Measurements from ENCODE around the gene XCL1. TPM values are rescaled to one million over a fixed set of nuclear protein-coding genes. Genes with fewer than 3 reads are reported as not detected.
"Not testable (repeated sequence)": the region's sequence is repeated elsewhere in the genome, so short reads cannot be mapped to it uniquely, and the experiment has no call there.

Gene XCL1
- total RNA-seq, 1 experiment from 2014 or later, result not detected

DNA sequence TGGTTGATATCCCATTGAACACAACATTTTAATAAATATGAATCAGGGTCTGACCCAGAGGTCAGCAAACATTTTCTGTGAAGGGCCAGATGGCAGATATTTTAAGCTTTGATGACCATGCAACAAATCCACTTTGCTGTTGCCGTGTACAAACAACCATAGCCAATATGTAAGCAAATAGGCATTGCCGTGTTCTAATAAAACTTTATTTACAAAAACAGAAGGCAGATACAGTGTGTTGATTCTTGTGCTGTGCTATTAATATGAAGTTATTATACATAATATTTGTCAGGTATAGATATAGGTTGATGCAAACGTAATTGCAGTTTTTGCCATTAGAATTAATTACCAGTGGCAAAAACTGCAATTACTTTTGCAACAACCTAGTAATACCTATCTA is 8.8 kb upstream of the XCL1 start:
- no peak for DNase-seq (ENCODE audit: low read depth)

DNA sequence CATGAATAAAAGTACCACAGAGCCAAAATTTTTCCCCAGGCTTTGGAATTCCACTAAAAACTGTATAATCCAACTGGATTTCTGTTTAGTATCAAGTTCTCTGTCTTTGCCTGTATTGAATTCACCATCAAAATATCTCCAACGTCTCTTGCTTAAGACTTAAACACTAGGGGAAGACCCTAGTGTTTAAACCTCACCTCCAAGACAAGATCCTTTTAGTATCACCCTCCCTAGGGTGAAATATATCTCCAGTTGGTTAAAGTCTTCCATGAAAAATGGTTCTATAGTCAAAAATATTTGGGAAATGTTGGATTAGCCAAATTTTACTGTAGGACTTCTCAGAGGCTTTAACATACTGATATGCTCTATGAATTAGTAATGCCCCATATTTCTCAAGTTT is 8.1 kb upstream of the XCL1 start:
- no peak for DNase-seq (ENCODE audit: low read depth)

DNA sequence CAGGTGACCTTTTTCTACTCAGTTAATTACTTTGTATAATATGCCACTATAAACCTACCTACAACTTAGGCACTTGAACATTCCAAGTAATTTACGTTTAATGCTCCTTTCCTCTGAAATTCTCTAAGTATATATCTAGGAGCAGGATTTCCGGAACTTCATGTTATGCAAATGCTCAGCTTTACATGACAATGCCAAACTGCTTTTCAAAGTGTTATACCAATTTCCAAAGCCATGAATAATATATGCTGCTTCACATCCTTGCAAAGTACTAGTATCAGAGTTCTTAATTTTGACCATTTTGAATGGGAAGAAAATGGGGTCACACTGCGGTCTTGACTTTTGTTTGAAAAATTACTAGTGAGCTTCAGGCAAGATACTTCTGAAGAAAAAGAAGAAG is 5.8 kb upstream of the XCL1 start:
- no peak for DNase-seq (ENCODE audit: low read depth)

GRCh38 chr1:168572633-168573032 is 3.8 kb upstream of the XCL1 start:
- no peak for DNase-seq (ENCODE audit: low read depth)

DNA sequence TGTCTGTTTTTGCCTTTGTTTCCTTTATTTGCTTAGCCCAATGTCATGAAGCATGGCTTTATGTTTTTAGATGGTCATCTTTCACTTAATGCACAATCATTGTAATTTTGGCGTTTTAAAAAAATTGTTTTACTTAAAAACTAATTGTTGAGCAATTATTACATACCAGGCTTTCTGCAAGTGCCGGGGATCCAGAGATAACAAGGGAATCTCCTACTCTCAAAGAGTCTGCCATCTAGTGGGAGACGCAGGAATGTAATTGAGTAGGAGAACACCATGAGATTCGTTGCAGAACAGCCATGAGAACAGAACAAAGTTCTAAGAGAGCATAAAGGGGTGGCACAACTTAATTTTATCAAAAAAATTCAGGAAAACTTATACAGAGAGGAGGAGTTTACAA is 2.2 kb upstream of the XCL1 start:
- DNase-seq (ENCODE audit: low read depth), result peak; percentile 26

DNA sequence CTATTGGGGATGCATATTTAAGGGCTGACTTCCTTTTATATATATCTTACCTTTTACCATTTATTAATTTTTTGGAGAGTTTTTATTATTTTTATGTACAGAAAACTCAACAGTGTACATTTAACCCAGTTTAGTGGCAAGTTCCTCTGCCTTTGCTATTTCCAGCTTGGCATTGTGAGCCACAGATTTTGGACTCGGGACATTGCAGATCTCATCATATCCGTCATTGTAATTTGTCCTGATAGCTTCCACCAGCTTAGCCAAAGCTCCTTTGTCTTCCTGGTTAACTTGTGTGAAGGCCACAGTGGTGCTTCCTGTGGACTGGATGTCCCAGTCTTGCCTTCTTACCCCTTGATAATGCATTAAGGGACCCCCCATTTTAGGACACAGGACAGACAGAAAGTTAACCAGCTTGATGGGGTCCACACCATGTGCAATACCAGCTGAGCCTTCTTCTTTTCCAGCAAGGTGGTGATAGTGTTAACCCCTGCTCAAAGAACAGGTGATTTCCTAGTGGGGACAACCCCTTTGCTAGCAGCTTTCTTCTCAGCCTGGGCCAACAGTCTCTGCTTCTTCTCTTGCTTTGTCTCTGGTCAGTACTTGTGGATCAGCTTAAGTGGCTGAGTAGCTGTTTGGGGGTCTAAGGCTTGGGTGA is 2.3 kb downstream of the XCL1 start:
- DNase-seq (ENCODE audit: low read depth), result not testable (repeated sequence)

DNA sequence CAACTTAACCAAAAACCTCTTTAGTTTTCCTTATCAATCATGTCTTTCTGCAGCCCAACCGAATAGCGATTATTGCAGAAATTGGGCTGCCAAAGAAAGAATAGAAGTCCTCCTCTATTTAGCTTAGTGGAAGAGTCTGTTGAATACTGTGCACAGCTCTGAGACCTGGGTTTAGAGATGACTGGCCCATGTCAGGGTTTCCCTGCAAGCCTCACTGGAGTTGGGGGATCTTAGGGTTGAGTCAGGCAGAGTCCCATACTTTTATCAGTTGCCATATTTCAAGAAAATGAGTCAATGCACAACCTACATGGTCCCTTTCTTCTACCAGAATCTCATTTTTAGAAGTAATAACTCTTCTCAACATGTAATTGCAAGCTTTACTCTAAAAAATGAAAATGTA is 3.9 kb downstream of the XCL1 start:
- not testable (repeated sequence) for DNase-seq (ENCODE audit: low read depth)

GRCh38 chr1:168580991-168581390 is 4.6 kb downstream of the XCL1 start:
- not testable (repeated sequence) for DNase-seq (ENCODE audit: low read depth)

DNA sequence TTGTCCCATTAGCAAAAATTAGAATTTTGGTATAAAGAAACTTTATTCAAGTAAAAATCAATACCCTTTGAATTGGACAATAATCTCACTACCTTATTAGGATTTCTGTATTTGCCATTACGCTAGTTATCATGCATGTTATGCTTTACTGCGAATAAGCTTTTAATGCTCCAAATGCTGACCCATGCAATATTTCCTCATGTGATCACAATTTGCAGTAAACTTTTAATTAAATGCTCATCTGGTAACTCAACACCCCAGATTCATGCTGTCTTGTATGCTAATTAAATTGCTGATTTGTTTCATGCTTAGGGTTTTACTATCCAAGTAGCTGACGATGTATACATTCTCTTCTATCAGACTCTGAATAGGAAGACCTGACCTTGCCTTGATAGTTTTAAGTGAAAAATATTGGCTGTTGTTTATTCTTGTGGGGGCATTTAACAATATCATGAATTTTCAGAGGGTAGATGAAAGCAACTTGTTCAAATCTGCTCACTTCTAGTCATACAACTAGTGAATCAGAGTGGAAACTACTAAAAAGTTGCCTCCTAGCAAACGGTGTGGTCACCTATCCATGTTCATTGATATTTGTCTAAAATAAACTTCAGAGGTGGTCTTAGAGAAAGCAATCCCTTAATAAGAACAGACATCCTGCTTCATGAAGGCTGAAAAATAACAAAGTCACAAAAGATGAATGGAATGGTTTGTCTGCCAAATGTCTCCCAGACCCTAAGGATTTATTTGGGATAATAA is 5.6 kb downstream of the XCL1 start:
- no peak for DNase-seq (ENCODE audit: low read depth)

DNA sequence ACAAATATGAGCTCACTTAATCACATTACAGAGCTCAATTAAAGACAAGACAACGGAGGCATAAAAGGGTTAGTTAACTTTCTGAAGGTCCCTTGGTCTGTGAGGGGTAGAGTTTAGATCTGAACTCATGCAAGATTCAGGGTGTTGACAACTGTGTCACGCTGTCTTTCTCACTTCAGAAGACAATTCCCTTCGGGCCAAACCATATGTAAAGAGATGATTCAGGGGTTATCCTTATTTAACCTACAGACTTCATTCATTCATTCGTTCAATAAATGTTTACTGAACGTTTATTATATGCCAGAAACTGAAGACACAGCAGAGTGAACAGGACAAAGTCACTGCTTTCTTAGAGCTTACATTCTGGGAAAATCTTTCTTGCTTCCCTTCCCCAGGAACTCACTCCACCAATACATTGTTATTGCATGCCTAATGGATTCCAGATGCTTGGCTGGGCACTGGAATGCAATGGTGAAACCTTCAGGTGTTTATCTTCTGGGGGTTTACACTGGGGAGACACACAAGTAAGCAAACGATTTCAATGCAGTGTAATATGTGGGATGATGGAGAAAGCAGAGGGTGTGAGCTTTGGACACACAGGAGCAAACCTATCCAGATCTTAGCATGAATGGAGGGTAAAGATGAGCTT is 6.4 kb downstream of the XCL1 start:
- DNase-seq (ENCODE audit: low read depth), result peak; percentile 30

DNA sequence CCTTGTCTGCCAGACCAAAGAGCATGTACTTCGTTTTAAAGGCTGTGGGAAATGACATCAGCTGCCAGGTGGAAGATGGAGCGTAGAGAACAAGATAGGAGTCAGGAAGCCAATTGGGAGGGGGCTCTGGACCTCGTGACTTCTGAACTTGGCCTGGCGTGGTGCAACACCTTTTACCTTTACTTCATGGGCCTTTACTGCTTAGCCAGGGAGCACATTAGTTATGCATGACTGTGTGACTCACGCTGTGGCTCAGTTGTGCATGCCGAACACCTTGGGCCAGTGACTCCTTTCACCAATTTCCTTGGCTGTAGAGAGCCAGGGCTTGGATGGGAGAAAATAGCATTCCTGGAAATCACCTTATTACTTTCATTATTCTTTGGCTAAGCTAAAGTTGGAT is 7.2 kb downstream of the XCL1 start:
- peak; percentile 16 for DNase-seq (ENCODE audit: low read depth)

DNA sequence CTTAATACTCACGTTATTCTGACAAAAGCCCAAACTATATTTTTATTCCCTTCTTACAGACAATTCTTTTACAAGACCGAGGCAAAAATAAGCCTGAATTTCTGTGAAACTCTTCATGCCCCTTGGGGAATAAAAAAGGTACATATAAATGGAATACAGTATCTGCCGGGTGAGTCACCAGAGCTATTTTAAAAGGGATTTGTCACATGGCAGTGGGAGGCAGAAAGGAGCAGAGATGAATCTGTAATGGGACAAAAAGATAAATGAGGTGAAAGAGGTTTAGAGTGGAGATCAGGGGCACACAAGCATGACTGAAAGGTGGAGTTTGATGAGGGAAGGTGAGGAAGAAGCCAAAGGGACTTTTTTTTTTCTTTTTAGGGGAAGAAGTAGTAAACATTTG is 8.8 kb downstream of the XCL1 start:
- DNase-seq (ENCODE audit: low read depth), result peak; percentile 34

- no peak for DNase-seq (ENCODE audit: low read depth)
These were observed 9.5 kb downstream of the XCL1 start for GRCh38 chr1:168585937-168586336.

- no peak for DNase-seq (ENCODE audit: low read depth)
These were observed 12.8 kb downstream of the XCL1 start for GRCh38 chr1:168589167-168589566.

- DNase-seq (ENCODE audit: low read depth), result no peak
These were observed 14.7 kb downstream of the XCL1 start for GRCh38 chr1:168591066-168591465.

DNA sequence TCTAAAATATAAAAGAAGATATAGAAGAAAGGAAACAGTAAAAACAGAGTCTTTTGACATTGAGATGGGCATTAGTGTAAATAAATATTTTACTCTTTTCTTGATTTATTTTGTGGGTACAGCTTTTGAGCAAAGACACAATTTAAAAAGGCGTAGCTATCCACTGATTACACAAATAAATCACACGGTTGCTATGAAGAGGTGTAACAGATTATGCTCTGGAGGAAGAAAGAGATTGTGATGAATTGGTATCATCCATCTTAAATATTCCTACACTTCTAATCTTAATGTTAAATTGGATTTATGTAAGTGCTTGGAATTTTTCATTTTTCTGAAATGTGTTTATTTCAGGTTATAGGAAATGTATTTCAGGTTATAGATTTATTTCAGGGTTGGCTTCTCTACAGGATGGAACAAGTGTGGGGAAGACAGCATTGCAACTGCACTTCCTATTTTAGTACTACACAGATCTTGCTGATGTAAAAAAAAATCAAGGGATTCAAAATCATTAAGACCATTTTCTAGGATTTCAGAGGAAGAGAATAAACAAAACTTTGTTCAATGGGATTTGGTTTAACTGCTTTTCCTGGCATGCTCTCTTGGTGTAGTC is 15.3 kb downstream of the XCL1 start:
- no peak for DNase-seq (ENCODE audit: low read depth)

GRCh38 chr1:168595403-168595802 is 19.0 kb downstream of the XCL1 start:
- DNase-seq (ENCODE audit: low read depth), result not testable (repeated sequence)

- DNase-seq (ENCODE audit: low read depth), result no peak
These were observed 21.7 kb downstream of the XCL1 start for GRCh38 chr1:168598125-168598524.

DNA sequence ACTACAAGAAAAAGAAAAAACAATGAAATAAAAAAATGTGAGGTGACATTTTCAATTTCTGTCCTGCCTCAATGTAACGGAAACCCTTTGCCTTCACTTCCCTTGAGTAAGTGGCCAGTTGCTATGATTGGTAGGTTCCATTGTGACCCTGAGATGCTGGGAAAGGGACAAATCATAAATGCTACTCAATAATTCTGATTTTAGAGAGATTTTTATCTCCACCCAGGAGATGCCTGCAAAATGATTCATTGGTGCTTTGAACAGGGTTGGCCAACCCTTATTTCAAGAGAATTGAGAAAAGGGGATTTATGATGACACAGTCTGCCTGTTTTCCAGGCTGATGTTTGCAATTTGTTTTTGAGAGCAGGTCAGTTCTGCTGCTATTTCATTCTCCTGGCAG is 22.5 kb downstream of the XCL1 start:
- DNase-seq (ENCODE audit: low read depth), result no peak

DNA sequence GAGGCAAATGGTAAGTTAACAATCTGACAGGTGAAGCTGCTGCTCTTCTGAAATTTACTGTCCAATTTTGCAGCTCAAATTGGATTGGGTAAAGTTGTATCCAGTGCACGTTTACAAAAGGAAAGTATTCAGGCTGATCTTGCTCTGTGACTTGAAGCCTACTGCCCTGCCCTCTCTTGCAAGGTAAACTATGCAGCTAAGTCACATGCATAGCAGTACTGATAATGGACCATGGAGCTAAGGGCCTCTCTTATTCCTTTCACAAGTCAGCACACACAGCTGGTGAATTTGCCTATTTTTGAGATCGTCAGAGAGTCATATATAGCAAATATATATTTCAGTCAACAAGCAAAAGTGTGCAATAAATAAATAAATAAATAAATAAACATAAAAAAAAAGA is 23.2 kb downstream of the XCL1 start:
- DNase-seq (ENCODE audit: low read depth), result no peak

- DNase-seq (ENCODE audit: low read depth), result no peak
These were observed 24.6 kb downstream of the XCL1 start for GRCh38 chr1:168601051-168601450.

DNA sequence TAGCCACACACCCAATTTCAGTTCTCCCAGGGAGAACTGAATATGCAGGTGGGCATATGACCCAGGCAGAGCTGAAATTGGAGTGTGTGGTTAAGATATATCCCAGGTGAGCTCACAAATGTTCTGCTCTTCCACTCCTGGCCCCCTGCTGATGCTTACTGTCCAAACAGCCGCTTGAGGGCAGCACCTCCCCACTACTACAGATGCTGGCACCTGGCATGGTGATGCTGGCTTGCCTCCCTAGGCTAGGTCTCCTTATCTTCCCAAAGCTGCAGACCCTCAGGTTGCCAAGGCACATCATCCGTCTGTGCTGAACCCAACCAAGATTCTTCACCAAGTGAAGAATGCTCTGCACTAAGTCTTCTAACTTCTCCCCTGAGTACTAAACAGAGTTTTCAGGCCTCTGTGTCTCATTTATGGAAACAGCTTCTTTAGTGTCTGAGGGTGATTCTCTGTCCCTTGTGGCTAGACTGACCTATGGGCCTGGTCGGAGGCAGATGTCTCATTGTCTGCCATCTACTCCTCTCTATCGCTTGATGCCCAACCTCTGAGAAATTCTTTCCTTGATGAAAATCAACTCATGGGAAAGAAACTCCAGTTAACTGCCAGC is 27.2 kb downstream of the XCL1 start:
- peak; percentile 85 for DNase-seq (ENCODE audit: low read depth)
